BJ (cell line): ENCODE results near the gene SLC13A3. TPM values are rescaled to one million over a fixed set of nuclear protein-coding genes. Genes with fewer than 3 reads are reported as not detected.

Experiments
- CTCF ChIA-PET: fragments of 350-600 bp; formaldehyde crosslinking; extraction: SDS; loops from one replicate; lab custom pipeline; 2021; ENCODE audit warnings: antibody characterized with exemption, inconsistent platforms; lab: Yijun Ruan, JAX
- POLR2A ChIA-PET: fragments of 300-600 bp; sonication (Branson Sonifier 250); formaldehyde crosslinking; extraction: SDS; loops from one replicate; lab custom pipeline; 2021; ENCODE audit warnings: antibody characterized with exemption; lab: Charles Lee
- DNase-seq: peaks from one replicate; pipeline ENCODE4 v3.0.0-alpha.2; 2011; ENCODE audit warnings: low read depth
- H3K27me3 ChIP-seq: 2 replicates; pipeline ENCODE4 v1.6.0; 2011; ENCODE audit warnings: low read length; ENCODE audit not compliant: control insufficient read depth, insufficient read depth
- H3K36me3 ChIP-seq: 2 replicates; pipeline ENCODE4 v1.5.1; 2011; ENCODE audit warnings: low read length; ENCODE audit not compliant: control insufficient read depth, insufficient read depth
- H3K4me3 ChIP-seq: 2 replicates; pipeline ENCODE4 v1.5.1; 2011; ENCODE audit warnings: low read depth, mild to moderate bottlenecking, control low read depth, low read length
- polyA plus RNA-seq: library from polyadenylated mRNA; depleted of rRNA; stranded (reverse); fragments of >200 nt; gene quantifications from 2 replicates; pipeline ENCODE4 v1.2.3, GENCODE V29; 2011
- TF ChIP-seq, protein P1 (sequence below): IDR thresholded peaks from 2 replicates; pipeline ENCODE4 v1.5.1; 2011; ENCODE audit warnings: low read depth, mild to moderate bottlenecking, control low read depth, inconsistent platforms, low read length, moderate library complexity; ENCODE audit not compliant: insufficient read depth

The SLC13A3 gene
- polyA plus RNA-seq, 1 experiment: 3.5 TPM

DNA sequence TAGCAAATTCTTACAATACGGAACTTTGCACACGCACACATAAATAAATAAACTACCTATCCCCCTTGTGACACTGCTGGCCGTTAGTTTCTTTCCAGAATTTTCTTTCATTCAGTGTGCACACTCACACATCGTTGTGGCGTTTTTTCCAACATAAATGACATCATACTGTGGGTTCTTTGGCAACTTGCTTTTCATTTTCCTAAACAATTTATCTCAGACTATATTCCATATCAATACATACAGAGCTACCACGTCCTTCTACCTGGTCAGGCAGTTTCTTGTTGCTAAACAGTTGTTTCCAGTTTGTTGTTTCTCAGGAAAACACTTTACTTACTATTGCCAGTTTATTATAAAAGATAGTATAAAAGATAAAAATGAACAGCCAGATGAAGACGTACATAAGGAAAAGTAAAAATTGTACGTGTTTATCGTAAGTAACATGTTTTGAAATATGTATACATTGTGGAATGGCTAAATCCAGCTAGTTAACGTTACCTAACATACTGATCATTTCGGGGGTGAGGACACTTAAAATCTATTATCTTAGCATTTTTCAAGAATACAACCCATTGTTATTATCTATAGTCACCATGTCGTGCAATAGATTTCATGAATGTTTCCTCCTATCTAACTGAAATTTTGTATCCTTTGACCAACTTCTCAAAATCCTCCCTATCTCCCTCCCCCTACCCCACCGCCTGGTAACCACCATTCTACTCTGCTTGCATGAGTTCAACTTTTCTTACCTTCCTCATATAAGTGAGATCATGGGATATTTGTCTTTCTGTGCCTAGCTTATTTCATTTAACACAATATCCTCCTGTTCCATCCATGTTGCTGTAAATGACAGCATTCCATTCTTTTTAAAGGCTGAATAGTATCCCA, 39.2 kb upstream of the SLC13A3 start:
- no peaks in the 10 kb centered on the region for H3K27me3 ChIP-seq
- ChIA-PET POLR2A (no interaction called here), CTCF (interaction anchor here (0.6 to 1.7 kb wide), 4 partner anchors 9 to 128 kb away, joined by 3 to 5 read pairs (median 4); no protein-coding TSS in a partner anchor)
- H3K4me3 ChIP-seq: peak overlapping the region; percentile 45
- TF ChIP-seq, protein P1, sequence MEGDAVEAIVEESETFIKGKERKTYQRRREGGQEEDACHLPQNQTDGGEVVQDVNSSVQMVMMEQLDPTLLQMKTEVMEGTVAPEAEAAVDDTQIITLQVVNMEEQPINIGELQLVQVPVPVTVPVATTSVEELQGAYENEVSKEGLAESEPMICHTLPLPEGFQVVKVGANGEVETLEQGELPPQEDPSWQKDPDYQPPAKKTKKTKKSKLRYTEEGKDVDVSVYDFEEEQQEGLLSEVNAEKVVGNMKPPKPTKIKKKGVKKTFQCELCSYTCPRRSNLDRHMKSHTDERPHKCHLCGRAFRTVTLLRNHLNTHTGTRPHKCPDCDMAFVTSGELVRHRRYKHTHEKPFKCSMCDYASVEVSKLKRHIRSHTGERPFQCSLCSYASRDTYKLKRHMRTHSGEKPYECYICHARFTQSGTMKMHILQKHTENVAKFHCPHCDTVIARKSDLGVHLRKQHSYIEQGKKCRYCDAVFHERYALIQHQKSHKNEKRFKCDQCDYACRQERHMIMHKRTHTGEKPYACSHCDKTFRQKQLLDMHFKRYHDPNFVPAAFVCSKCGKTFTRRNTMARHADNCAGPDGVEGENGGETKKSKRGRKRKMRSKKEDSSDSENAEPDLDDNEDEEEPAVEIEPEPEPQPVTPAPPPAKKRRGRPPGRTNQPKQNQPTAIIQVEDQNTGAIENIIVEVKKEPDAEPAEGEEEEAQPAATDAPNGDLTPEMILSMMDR: no peak
- DNase-seq: no peak
- no peaks in the 10 kb centered on the region; the same call in 1 of the 2 replicates for H3K36me3 ChIP-seq

DNA sequence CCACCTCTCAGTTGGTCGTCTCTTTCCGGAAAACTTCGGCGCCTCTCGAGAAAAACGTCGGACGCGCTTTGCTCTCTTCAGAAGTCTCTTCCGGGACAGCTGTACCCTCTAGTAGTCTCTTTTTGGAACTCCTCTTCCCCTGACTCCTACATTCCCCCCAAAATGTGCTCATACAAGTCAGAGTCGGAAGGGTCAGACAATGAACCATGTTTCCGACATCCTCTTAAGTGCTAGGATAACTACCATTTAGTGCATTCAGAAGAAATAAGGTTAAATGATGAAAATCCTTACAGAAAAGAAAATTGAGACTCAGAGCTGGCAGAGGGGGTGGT, 38.5 kb upstream of the SLC13A3 start:
- TF ChIP-seq, protein P1: no peak
- H3K4me3 ChIP-seq: peak overlapping the region; percentile 45
- no peak for DNase-seq
- no peaks in the 10 kb centered on the region for H3K27me3 ChIP-seq
- ChIA-PET CTCF (interaction anchor here (0.6 to 1.7 kb wide), 4 partner anchors 10 to 127 kb away, joined by 3 to 5 read pairs (median 4); no protein-coding TSS in a partner anchor), POLR2A (interaction anchor here (0.6 kb wide), 1 partner anchor 326 kb away, joined by 7 read pairs; no protein-coding TSS in a partner anchor)
- no peaks in the 10 kb centered on the region; the same call in 1 of the 2 replicates for H3K36me3 ChIP-seq

- TF ChIP-seq, protein P1: peak; percentile 20; the same call in 1 of the 2 replicates
- POLR2A ChIA-PET: interaction anchor here (0.6 kb wide), 1 partner anchor 325 kb away, joined by 7 read pairs; no protein-coding TSS in a partner anchor
Observed at GRCh38 chr20:46689082-46689753, 38.0 kb upstream of the SLC13A3 start, which contains the start of gene TP53RK. TP53RK (minus strand) TSS chr20:46689444; CDS start chr20:46689414, 30 bp downstream.

DNA sequence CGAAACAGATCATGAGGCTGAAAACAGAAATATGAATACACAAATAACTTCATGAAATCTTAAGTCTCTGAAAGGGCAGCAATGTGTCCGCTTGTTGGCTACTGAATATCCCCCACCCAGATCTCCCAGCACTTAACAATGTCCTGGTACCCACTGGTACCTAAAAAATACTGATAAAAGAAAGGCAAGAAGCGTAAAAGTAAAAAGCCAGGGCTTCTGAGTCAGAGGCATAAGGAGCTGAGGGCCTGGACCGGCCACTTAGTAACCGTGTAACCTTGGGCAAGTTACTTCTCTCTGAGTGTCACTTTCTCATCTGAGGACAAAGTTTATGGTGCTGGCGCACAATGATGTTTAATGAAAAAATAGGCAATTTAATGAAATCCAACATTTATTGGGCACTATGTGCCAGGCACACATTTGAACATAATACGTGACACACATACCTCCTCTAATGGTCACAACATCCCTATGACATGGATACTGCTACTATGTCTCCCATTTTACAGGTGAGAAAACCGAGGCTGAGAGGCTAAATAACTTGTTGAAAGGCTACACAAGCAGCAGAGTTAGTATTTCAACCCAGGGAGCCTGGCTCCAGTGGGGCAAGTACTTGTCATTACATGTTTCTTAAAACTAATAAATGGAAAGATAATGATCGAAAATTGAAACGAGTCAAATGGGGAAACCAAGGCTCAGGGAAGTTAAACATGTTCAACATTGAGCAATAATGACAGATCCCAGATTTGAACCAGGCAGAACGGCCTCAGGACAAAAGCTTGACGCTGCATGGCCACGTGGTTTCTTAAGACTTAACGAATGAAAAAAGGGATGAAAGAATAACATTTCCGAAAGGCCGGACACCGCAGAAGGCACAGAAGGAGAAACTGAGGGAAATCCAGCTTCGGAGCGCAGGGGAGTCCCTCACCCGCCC, 37.2 kb upstream of the SLC13A3 start:
- DNase-seq: no peak
- Histone ChIP-seq H3K27me3 (no peaks in the 10 kb centered on the region), H3K36me3 (no peaks in the 10 kb centered on the region; the same call in 1 of the 2 replicates), H3K4me3 (peak overlapping the region; percentile 78)
- ChIA-PET CTCF (interaction anchor here (0.7 to 1.7 kb wide), 4 partner anchors 17 to 427 kb away, joined by 3 to 4 read pairs (median 4); no protein-coding TSS in a partner anchor), POLR2A (no interaction called here)
- TF ChIP-seq, protein P1: no peak

More at GRCh38 chr20:46689082-46689753, 38.0 kb upstream of the SLC13A3 start, which contains the start of gene TP53RK:
- peak within 1 kb of the TSS; percentile 78 for H3K4me3 ChIP-seq
- CTCF ChIA-PET: interaction anchor here (1.2 to 1.7 kb wide), 3 partner anchors 11 to 126 kb away, joined by 4 to 5 read pairs (median 4); no protein-coding TSS in a partner anchor
- no peaks in the 10 kb centered on the region for H3K27me3 ChIP-seq
- no peaks in the 10 kb centered on the region; the same call in 1 of the 2 replicates for H3K36me3 ChIP-seq
- peak; percentile 100 for DNase-seq
